K562 (cell line): ENCODE results near the gene CACNA1S. TPM values are rescaled to one million over a fixed set of nuclear protein-coding genes. Genes with fewer than 3 reads are reported as not detected.

Experiments
- ATAC-seq: fragments of 200-7000 bp; cut with Tn5 transposase; 3 replicates; pipeline ENCODE4 v1.9.1; 2020; ENCODE audit warnings: moderate library complexity
- BruUV-seq: library from RNA; stranded (reverse); fragments of 400-500 nt; replicated peaks from 2 replicates; lab custom pipeline; 2021; lab: Mats Ljungman, UMichigan
- CTCF ChIA-PET: fragments of 300-600 bp; formaldehyde crosslinking; extraction: SDS; loops from one replicate; lab custom pipeline; 2021; ENCODE audit warnings: low intra/inter-chr PET ratio; lab: Yijun Ruan, JAX
- POLR2A ChIA-PET: fragments of 300-600, 350-650 bp; sonication (Branson Sonifier 250); formaldehyde crosslinking; extraction: SDS; loops from one replicate; lab custom pipeline; 2021; ENCODE audit warnings: antibody characterized with exemption, inconsistent platforms; lab: Yijun Ruan, JAX
- DNase-seq, 4 experiments: peaks; one replicate each; pipeline versions ENCODE4 v3.0.0 to v3.0.0-alpha.2; 2011 to 2018; ENCODE audit warnings: low spot score in 3 of 4, mixed read lengths in 3 of 4; ENCODE audit errors: extremely low read depth in 1 of 4
- FAIRE-seq: peaks from 2 replicates; lab custom pipeline; 2011; peaks lifted over from hg19 to GRCh38; lab: Jason Lieb, UNC
- H2AFZ ChIP-seq: 2 replicates; pipeline ENCODE4 v1.6.0; 2011; ENCODE audit warnings: low read depth, low read length, control low read depth, inconsistent platforms
- H3K27ac ChIP-seq: fragments of 200-600 bp; 3 replicates; pipeline ENCODE4 v1.8.0; 2011; ENCODE audit warnings: low read depth, mild to moderate bottlenecking, control low read depth, inconsistent platforms, low read length, moderate library complexity, mixed read lengths; ENCODE audit errors: extremely low read depth
- H3K27me3 ChIP-seq, 2 experiments: fragments of 300-600 bp in 1 of 2; 2 replicates in 1 of 2; 3 replicates in 1 of 2; pipeline versions ENCODE4 v1.6.0 to v1.8.0; 2011; ENCODE audit warnings: inconsistent platforms in 2 of 2, low read length in 2 of 2, mild to moderate bottlenecking in 1 of 2, mixed read lengths in 1 of 2, moderate library complexity in 1 of 2; ENCODE audit not compliant: control insufficient read depth in 2 of 2, insufficient read depth in 2 of 2
- H3K36me3 ChIP-seq: fragments of 300-600 bp; 3 replicates; pipeline ENCODE4 v1.8.0; 2011; ENCODE audit warnings: mild to moderate bottlenecking, low read length, inconsistent platforms; ENCODE audit not compliant: control insufficient read depth, insufficient read depth
- H3K4me1 ChIP-seq, 2 experiments: fragments of 200-600 bp in 1 of 2; replicated peaks in 1 of 2; 2 replicates in 1 of 2; 3 replicates in 1 of 2; pipeline versions ENCODE4 v1.5.1 to v1.8.0; 2011; ENCODE audit warnings: inconsistent platforms in 2 of 2, low read length in 2 of 2, mild to moderate bottlenecking in 1 of 2, mixed read lengths in 1 of 2, moderate library complexity in 1 of 2; ENCODE audit not compliant: control insufficient read depth in 2 of 2, insufficient read depth in 2 of 2
- H3K4me2 ChIP-seq: 2 replicates; pipeline ENCODE4 v1.6.1; 2011; ENCODE audit warnings: low read length, control low read depth, inconsistent platforms, mixed read lengths; ENCODE audit not compliant: insufficient read depth
- H3K4me3 ChIP-seq: fragments of 200-600 bp; sonication (generic), shearing (Covaris generic); 2 replicates; pipeline ENCODE4 v1.5.1; 2016; ENCODE audit warnings: control low read depth, inconsistent platforms
- H3K79me2 ChIP-seq: fragments of 200-600 bp; 3 replicates; pipeline ENCODE4 v1.8.0; 2011; ENCODE audit warnings: low read length, inconsistent platforms; ENCODE audit not compliant: control insufficient read depth, insufficient read depth
- H3K9ac ChIP-seq, 2 experiments: 2 replicates each; pipeline versions ENCODE4 v1.6.0 to v1.6.1; 2011; ENCODE audit warnings: low read depth in 2 of 2, low read length in 2 of 2, control low read depth in 1 of 2, inconsistent platforms in 1 of 2, mild to moderate bottlenecking in 1 of 2, mixed read lengths in 1 of 2; ENCODE audit not compliant: insufficient read depth in 1 of 2
- H3K9me1 ChIP-seq: one replicate; pipeline ENCODE4 v1.6.0; 2011; ENCODE audit warnings: inconsistent platforms, mild to moderate bottlenecking, low read length, moderate library complexity; ENCODE audit not compliant: control insufficient read depth, insufficient read depth
- H3K9me3 ChIP-seq: replicated peaks from 2 replicates; pipeline ENCODE4 v1.5.1; 2011; ENCODE audit warnings: low read depth, low read length, inconsistent platforms; ENCODE audit not compliant: control insufficient read depth, insufficient read depth
- H4K20me1 ChIP-seq: replicated peaks from 2 replicates; pipeline ENCODE4 v1.6.1; 2011; ENCODE audit warnings: low read length, inconsistent platforms, mixed read lengths; ENCODE audit not compliant: control insufficient read depth, insufficient read depth
- BRF1 ChIP-seq: IDR thresholded peaks from 3 replicates; pipeline ENCODE4 v1.6.1; 2011; ENCODE audit warnings: borderline replicate concordance, mild to moderate bottlenecking; ENCODE audit not compliant: insufficient read length; ENCODE audit errors: extremely low read depth
- CBX8 ChIP-seq: fragments of 200-600 bp; sonication (generic); IDR thresholded peaks from 2 replicates; pipeline ENCODE4 v1.6.1; 2012; ENCODE audit warnings: borderline replicate concordance, mixed run types, low read depth, mild to moderate bottlenecking, moderate library complexity, mixed read lengths, low read length, control low read depth, inconsistent platforms; ENCODE audit not compliant: poor library complexity, severe bottlenecking; ENCODE audit errors: extremely low read depth
- ETS2 ChIP-seq: IDR thresholded peaks from 2 replicates; pipeline ENCODE4 v1.6.1; 2016; ENCODE audit warnings: borderline replicate concordance, missing genetic modification characterization, mild to moderate bottlenecking, moderate library complexity, missing compliant biosample characterization; ENCODE audit not compliant: poor library complexity, severe bottlenecking
- ETV1 ChIP-seq: fragments of 450-650 bp; conservative IDR thresholded peaks from 2 replicates; pipeline ENCODE4 v1.6.1; 2016; ENCODE audit warnings: missing genetic modification characterization, control low read depth, low read depth, missing compliant biosample characterization
- ILK ChIP-seq: fragments of 450-650 bp; IDR thresholded peaks from 2 replicates; pipeline ENCODE4 v1.6.1; 2016; ENCODE audit warnings: missing genetic modification characterization, low read depth, mild to moderate bottlenecking, missing compliant biosample characterization, moderate library complexity, borderline replicate concordance
- KHSRP ChIP-seq: fragments of 450-650 bp; IDR thresholded peaks from 2 replicates; pipeline ENCODE4 v1.6.1; 2017
- RAD21 ChIP-seq, 2 experiments: fragments of 250-450 bp in 1 of 2; fragments of 450-650 bp in 1 of 2; sonication (Bioruptor Pico) in 1 of 2; formaldehyde crosslinking in 1 of 2; IDR thresholded peaks in 1 of 2; conservative IDR thresholded peaks in 1 of 2; 2 replicates each; pipeline versions ENCODE4 v1.4.0 to v1.8.0; 2020 to 2022; ENCODE audit warnings: mild to moderate bottlenecking in 2 of 2, moderate library complexity in 1 of 2
- SAFB ChIP-seq: fragments of 200-400 bp; formaldehyde crosslinking; IDR thresholded peaks from 2 replicates; pipeline ENCODE4 v1.6.1; 2017; ENCODE audit warnings: low read depth, low read length, borderline replicate concordance
- SREBF2 ChIP-seq: sonication (generic); formaldehyde crosslinking; IDR thresholded peaks from 2 replicates; pipeline ENCODE4 v1.4.0; 2020; ENCODE audit warnings: mild to moderate bottlenecking, missing genetic modification reagents
- WGBS: fragments of 100-300 bp; shearing (Covaris generic); methylation state at CpG from one replicate; pipeline ENCODE4 v1.1.6; 2016; ENCODE audit warnings: low coverage, mixed read lengths; ENCODE audit not compliant: insufficient coverage; ENCODE audit errors: missing lambda C conversion rate; 5-methylcytosine and 5-hydroxymethylcytosine counted together
- in situ Hi-C: fragments of 300-500 bp; cut with MboI; formaldehyde crosslinking; loops from 4 replicates; pipeline ENCODE4 v1.15.0; 2018; ENCODE audit warnings: inconsistent platforms, mixed read lengths
- intact Hi-C: fragments of 100-400 bp; cut with micrococcal nuclease; formaldehyde crosslinking; loops from 2 replicates; pipeline ENCODE4 v1.14.2; 2022
- polyA plus RNA-seq, 8 experiments: library from polyadenylated mRNA; depleted of rRNA in 4 of 8; stranded (reverse) in 5 of 8; unstranded in 3 of 8; fragments of >200 nt; fragmentation: Nextera tagmentation in 2 of 8; fragmentation: Illumina TruSeq in 1 of 8; extraction: Ambion mirVana in 2 of 8; extraction: Trizol in 1 of 8; gene quantifications; 2 replicates each; pipeline versions ENCODE4 v1.2.1 to v1.2.3, GENCODE V29; 2011 to 2014; ENCODE audit warnings: inconsistent platforms in 1 of 8, missing spikeins in 1 of 8
- total RNA-seq, 7 experiments: library from RNA; depleted of rRNA in 6 of 7; stranded (reverse); fragments of >200 nt in 6 of 7; fragmentation: Illumina TruSeq in 2 of 7; extraction: Trizol in 2 of 7; gene quantifications; 2 replicates each; pipeline versions ENCODE4 v1.2.1 to v1.2.3, GENCODE V29; 2011 to 2021; ENCODE audit warnings: low replicate concordance in 1 of 7
- TF ChIP-seq, protein P1 (sequence below), 3 experiments: IDR thresholded peaks in 2 of 3; conservative IDR thresholded peaks in 1 of 3; 2 replicates each; pipeline ENCODE4 v1.5.1; 2011 to 2012; ENCODE audit warnings: low read length in 3 of 3, mild to moderate bottlenecking in 3 of 3, control low read depth in 2 of 3, improper control_type of control experiment in 1 of 3, inconsistent platforms in 1 of 3, low read depth in 1 of 3, mixed read lengths in 1 of 3, moderate library complexity in 1 of 3; ENCODE audit not compliant: insufficient read depth in 2 of 3
- TF ChIP-seq, protein P2 (sequence below): IDR thresholded peaks from 2 replicates; pipeline ENCODE4 v1.6.1; 2011; ENCODE audit not compliant: insufficient read length; ENCODE audit errors: extremely low read depth

CACNA1S gene
- total and polyA plus RNA-seq, 9 of the 15 experiments (the other 6 are each of a cell fraction or from before 2014, with no cell fraction given), result not detected

DNA sequence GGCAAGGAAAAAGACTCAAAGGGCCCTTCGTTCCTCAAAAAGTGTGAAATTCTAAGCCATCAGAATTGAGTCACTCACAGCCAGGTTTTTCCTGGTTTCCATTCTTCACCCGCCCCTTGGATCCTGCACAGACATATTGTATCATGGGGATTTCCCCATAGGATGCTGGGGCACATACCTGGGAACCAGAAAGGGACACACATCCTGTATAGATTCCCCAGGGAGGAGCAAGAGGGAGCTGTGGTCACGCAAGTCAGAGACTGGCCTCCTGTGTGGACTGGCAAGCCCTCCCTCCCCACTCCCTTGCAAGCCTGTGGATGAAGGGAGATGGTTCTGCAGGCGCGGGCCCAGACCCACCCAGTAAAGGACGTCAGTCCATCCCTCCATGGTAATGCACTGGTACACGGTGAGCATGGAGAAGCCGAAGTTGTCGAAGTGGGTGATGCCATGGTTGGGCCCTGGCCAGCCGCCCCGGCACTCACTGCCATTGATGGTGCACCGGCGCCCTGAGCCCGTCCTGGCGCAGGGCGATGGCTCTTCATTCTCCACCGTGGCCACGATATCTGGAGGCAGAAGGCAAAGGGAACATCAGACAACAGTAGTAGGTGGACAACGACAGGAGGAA is 23.2 kb downstream of the CACNA1S start:
- no peak overlapping the region for H3K9ac ChIP-seq
- H2AFZ ChIP-seq, result no peak overlapping the region
- intact Hi-C loops, result loop anchor here (5.0 to 10.0 kb wide), 2 partner anchors 96 to 273 kb away; no protein-coding TSS in a partner anchor
- no peak for FAIRE-seq
- no peaks in the 10 kb centered on the region for H3K9me1 ChIP-seq
- DNase-seq, result no peak
- 1% methylated on average over 19 of the region's 19 CpGs for WGBS
- no peak overlapping the region for H3K4me2 ChIP-seq
- H3K36me3 ChIP-seq, result no peaks in the 10 kb centered on the region
- H3K9me3 ChIP-seq, result no peaks in the 10 kb centered on the region
- POLR2A ChIA-PET, result no interaction called here
- TF ChIP-seq ETS2 (tag), result no peak
- TF ChIP-seq, protein P1, sequence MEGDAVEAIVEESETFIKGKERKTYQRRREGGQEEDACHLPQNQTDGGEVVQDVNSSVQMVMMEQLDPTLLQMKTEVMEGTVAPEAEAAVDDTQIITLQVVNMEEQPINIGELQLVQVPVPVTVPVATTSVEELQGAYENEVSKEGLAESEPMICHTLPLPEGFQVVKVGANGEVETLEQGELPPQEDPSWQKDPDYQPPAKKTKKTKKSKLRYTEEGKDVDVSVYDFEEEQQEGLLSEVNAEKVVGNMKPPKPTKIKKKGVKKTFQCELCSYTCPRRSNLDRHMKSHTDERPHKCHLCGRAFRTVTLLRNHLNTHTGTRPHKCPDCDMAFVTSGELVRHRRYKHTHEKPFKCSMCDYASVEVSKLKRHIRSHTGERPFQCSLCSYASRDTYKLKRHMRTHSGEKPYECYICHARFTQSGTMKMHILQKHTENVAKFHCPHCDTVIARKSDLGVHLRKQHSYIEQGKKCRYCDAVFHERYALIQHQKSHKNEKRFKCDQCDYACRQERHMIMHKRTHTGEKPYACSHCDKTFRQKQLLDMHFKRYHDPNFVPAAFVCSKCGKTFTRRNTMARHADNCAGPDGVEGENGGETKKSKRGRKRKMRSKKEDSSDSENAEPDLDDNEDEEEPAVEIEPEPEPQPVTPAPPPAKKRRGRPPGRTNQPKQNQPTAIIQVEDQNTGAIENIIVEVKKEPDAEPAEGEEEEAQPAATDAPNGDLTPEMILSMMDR (IDR thresholded peaks at IDR 0.05 in 2 of 3, conservative IDR thresholded peaks at IDR 0.05 in 1 of 3; ENCODE audit: insufficient read depth in 2 of 3, low read depth in 1 of 3, low read length in 3 of 3), result peak in 1 of 3 experiments; percentile 33; a peak in 1 of 6 replicates
- no peak for TF ChIP-seq KHSRP
- no peak for TF ChIP-seq ETV1 (tag)
- TF ChIP-seq SAFB, result no peak
- TF ChIP-seq, protein P2, sequence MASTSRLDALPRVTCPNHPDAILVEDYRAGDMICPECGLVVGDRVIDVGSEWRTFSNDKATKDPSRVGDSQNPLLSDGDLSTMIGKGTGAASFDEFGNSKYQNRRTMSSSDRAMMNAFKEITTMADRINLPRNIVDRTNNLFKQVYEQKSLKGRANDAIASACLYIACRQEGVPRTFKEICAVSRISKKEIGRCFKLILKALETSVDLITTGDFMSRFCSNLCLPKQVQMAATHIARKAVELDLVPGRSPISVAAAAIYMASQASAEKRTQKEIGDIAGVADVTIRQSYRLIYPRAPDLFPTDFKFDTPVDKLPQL, result no peak
- no peak for TF ChIP-seq CBX8
- no peak for TF ChIP-seq ILK (tag)
- peak in 1 of 2 experiments; percentile 24; a peak in 1 of 4 replicates for TF ChIP-seq RAD21 (CRISPR knock-in tag; conservative IDR thresholded peaks at IDR 0.05 in 1 of 2, IDR thresholded peaks at IDR 0.05 in 1 of 2)
- no peak for TF ChIP-seq SREBF2 (CRISPR knock-in tag)
- TF ChIP-seq BRF1, result no peak
- TF ChIP-seq, all 486 proteins: peak for 2
- CTCF ChIA-PET, result interaction anchor here (0.6 kb wide), 1 partner anchor 134 kb away, joined by 3 read pairs; no protein-coding TSS in a partner anchor
- BruUV-seq, result no TSS peak
- in situ Hi-C loops, result no loop called here
- no peak overlapping the region for H3K4me3 ChIP-seq
- no peaks in the 10 kb centered on the region for H3K79me2 ChIP-seq
- ATAC-seq, result no peak; the same call in 2 of the 3 replicates
- no peaks in the 10 kb centered on the region for H3K4me1 ChIP-seq
- peaks cover 54 to 79% of the 10 kb centered on the region in 2 experiments for H3K27me3 ChIP-seq
- peaks cover 6% of the 10 kb centered on the region for H4K20me1 ChIP-seq
- no peak overlapping the region for H3K27ac ChIP-seq
